HepG2 (cell line): ENCODE data around the gene NOXA1. TPM values are rescaled to one million over a fixed set of nuclear protein-coding genes. Genes with fewer than 3 reads are reported as not detected.

ENCODE experiments used
- BORCS8-MEF2B ChIP-seq: sonication (generic); formaldehyde crosslinking; IDR thresholded peaks from 2 replicates; pipeline ENCODE4 v1.8.0; 2022; ENCODE audit warnings: mild to moderate bottlenecking, missing genetic modification reagents
- FOXJ3 ChIP-seq: sonication (generic); formaldehyde crosslinking; IDR thresholded peaks from 2 replicates; pipeline ENCODE4 v1.4.0; 2020; ENCODE audit warnings: missing genetic modification reagents, mild to moderate bottlenecking, borderline replicate concordance
- MAFK ChIP-seq, 2 experiments: IDR thresholded peaks in 1 of 2; conservative IDR thresholded peaks in 1 of 2; 2 replicates each; pipeline ENCODE4 v1.6.1; 2011; ENCODE audit warnings: improper control_type of control experiment in 2 of 2, low read length in 2 of 2
- MED1 ChIP-seq: sonication (generic); formaldehyde crosslinking; IDR thresholded peaks from 2 replicates; pipeline ENCODE4 v1.4.0; 2020; ENCODE audit warnings: missing genetic modification reagents
- NCOA5 ChIP-seq: sonication (generic); formaldehyde crosslinking; IDR thresholded peaks from 2 replicates; pipeline ENCODE4 v1.4.0; 2020; ENCODE audit warnings: missing genetic modification reagents
- NR3C1 ChIP-seq: sonication (generic); formaldehyde crosslinking; IDR thresholded peaks from 2 replicates; pipeline ENCODE4 v1.4.0; 2020; ENCODE audit warnings: missing genetic modification reagents
- PHF8 ChIP-seq: sonication (generic); formaldehyde crosslinking; IDR thresholded peaks from 2 replicates; pipeline ENCODE4 v1.5.0; 2020; ENCODE audit warnings: missing genetic modification reagents
- RARG ChIP-seq: sonication (generic); formaldehyde crosslinking; IDR thresholded peaks from 2 replicates; pipeline ENCODE4 v1.4.0; 2020; ENCODE audit warnings: low read depth, mild to moderate bottlenecking, missing genetic modification reagents
- SRSF4 ChIP-seq: fragments of 200-400 bp; formaldehyde crosslinking; IDR thresholded peaks from one replicate; pipeline ENCODE4 v1.6.1; 2018; ENCODE audit warnings: mild to moderate bottlenecking, low read depth, low read length, moderate library complexity; ENCODE audit not compliant: poor library complexity, severe bottlenecking
- SYNCRIP ChIP-seq: fragments of 200-400 bp; formaldehyde crosslinking; IDR thresholded peaks from 2 replicates; pipeline ENCODE4 v1.6.1; 2018; ENCODE audit warnings: mild to moderate bottlenecking, low read depth, low read length; ENCODE audit not compliant: insufficient read depth
- TBP ChIP-seq: sonication (generic); formaldehyde crosslinking; IDR thresholded peaks from 2 replicates; pipeline ENCODE4 v1.5.0; 2020; ENCODE audit warnings: missing genetic modification reagents
- ZFY ChIP-seq: sonication (generic); formaldehyde crosslinking; IDR thresholded peaks from 2 replicates; pipeline ENCODE4 v1.4.0; 2020; ENCODE audit warnings: missing genetic modification reagents
- ZNF619 ChIP-seq: sonication (generic); formaldehyde crosslinking; IDR thresholded peaks from 2 replicates; pipeline ENCODE4 v1.4.0; 2020; ENCODE audit warnings: mild to moderate bottlenecking, missing genetic modification reagents
- ZNF850 ChIP-seq: sonication (generic); formaldehyde crosslinking; conservative IDR thresholded peaks from 2 replicates; pipeline ENCODE4 v1.9.0; 2021; ENCODE audit warnings: mild to moderate bottlenecking, missing genetic modification reagents
- polyA plus RNA-seq, 8 experiments: library from polyadenylated mRNA; depleted of rRNA in 3 of 8; stranded (reverse) in 7 of 8; unstranded in 1 of 8; fragments of >200 nt; fragmentation: Illumina TruSeq in 4 of 8; extraction: Trizol in 4 of 8; gene quantifications; 2 replicates each; pipeline versions ENCODE4 v1.2.1 to v1.2.3, GENCODE V29; 2011 to 2016; ENCODE audit warnings: low read depth in 4 of 8, missing spikeins in 1 of 8, mixed read lengths in 1 of 8; ENCODE audit not compliant: insufficient read depth in 1 of 8
- total RNA-seq, 5 experiments: library from RNA; depleted of rRNA; stranded (reverse); fragments of >200 nt; fragmentation: Illumina TruSeq; extraction: Trizol; gene quantifications; 2 replicates each; pipeline ENCODE4 v1.2.3, GENCODE V29; 2016; ENCODE audit warnings: low read depth in 1 of 5
- TF ChIP-seq, protein P1 (sequence below): sonication (generic); formaldehyde crosslinking; IDR thresholded peaks from one replicate; pipeline ENCODE4 v1.5.1; 2020; ENCODE audit warnings: mild to moderate bottlenecking, missing genetic modification reagents; ENCODE audit errors: not compliant biosample characterization
- TF ChIP-seq, protein P2 (sequence below): sonication (generic); formaldehyde crosslinking; IDR thresholded peaks from 2 replicates; pipeline ENCODE4 v1.4.0; 2020; ENCODE audit warnings: missing genetic modification reagents
- TF ChIP-seq, protein P3 (sequence below): sonication (generic); formaldehyde crosslinking; IDR thresholded peaks from 2 replicates; pipeline ENCODE4 v1.4.0; 2020; ENCODE audit warnings: missing genetic modification reagents, borderline replicate concordance
- TF ChIP-seq, protein P4 (sequence below): IDR thresholded peaks from 2 replicates; pipeline ENCODE4 v1.6.1; 2016; ENCODE audit warnings: missing genetic modification reagents, missing compliant biosample characterization

NOXA1 gene
- total and polyA plus RNA-seq, 2 of the 13 experiments (the other 11 are each of a cell fraction or from before 2014, with no cell fraction given) = 0.78 to 1.2 TPM

DNA sequence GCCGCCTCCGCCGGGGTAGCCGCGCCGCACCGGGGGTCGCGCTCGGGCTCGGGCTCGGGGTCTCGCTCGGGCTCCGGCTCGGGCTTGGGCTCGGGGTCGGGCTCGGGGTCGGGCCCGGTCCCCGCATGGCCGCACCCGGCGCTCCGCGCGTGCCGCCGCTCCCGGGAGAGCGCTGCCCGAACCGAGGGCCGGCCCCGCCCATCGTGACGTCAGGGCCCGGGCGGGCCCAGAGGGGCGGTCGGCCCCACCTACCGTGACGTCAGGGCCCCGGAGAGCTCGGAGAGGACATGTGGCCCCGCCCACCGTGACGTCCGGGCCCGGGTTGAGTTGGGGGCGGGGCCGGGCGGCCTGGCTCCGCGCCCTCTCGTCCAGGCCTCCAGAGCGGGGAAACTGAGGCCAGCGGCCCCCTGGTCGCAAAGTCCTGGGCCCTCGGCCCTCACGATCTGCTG is 36.0 kb downstream of the NOXA1 start, which contains the start of gene NSMF (continued):
- TF ChIP-seq, protein P1, sequence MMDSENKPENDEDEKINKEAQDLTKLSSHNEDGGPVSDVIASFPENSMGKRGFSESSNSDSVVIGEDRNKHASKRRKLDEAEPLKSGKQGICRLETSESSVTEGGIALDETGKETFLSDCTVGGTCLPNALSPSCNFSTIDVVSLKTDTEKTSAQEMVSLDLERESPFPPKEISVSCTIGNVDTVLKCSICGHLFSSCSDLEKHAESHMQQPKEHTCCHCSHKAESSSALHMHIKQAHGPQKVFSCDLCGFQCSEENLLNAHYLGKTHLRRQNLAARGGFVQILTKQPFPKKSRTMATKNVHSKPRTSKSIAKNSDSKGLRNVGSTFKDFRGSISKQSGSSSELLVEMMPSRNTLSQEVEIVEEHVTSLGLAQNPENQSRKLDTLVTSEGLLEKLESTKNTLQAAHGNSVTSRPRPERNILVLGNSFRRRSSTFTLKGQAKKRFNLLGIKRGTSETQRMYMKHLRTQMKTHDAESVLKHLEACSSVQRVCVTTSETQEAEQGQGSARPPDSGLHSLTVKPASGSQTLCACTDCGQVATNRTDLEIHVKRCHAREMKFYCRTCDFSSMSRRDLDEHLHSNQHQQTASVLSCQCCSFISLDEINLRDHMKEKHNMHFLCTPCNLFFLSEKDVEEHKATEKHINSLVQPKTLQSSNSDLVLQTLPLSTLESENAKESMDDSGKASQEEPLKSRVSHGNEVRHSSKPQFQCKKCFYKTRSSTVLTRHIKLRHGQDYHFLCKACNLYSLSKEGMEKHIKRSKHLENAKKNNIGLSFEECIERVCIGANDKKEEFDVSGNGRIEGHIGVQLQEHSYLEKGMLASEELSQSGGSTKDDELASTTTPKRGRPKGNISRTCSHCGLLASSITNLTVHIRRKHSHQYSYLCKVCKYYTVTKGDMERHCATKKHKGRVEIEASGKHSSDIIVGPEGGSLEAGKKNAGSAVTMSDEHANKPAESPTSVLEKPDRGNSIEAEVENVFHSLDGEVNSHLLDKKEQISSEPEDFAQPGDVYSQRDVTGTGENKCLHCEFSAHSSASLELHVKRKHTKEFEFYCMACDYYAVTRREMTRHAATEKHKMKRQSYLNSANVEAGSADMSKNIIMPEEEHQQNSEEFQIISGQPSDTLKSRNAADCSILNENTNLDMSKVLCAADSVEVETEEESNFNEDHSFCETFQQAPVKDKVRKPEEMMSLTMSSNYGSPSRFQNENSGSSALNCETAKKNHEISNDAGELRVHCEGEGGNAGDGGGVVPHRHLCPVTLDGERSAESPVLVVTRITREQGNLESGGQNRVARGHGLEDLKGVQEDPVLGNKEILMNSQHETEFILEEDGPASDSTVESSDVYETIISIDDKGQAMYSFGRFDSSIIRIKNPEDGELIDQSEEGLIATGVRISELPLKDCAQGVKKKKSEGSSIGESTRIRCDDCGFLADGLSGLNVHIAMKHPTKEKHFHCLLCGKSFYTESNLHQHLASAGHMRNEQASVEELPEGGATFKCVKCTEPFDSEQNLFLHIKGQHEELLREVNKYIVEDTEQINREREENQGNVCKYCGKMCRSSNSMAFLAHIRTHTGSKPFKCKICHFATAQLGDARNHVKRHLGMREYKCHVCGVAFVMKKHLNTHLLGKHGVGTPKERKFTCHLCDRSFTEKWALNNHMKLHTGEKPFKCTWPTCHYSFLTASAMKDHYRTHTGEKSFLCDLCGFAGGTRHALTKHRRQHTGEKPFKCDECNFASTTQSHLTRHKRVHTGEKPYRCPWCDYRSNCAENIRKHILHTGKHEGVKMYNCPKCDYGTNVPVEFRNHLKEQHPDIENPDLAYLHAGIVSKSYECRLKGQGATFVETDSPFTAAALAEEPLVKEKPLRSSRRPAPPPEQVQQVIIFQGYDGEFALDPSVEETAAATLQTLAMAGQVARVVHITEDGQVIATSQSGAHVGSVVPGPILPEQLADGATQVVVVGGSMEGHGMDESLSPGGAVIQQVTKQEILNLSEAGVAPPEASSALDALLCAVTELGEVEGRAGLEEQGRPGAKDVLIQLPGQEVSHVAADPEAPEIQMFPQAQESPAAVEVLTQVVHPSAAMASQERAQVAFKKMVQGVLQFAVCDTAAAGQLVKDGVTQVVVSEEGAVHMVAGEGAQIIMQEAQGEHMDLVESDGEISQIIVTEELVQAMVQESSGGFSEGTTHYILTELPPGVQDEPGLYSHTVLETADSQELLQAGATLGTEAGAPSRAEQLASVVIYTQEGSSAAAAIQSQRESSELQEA (CRISPR knock-in tag) = peak; percentile 20
- TF ChIP-seq, protein P2, sequence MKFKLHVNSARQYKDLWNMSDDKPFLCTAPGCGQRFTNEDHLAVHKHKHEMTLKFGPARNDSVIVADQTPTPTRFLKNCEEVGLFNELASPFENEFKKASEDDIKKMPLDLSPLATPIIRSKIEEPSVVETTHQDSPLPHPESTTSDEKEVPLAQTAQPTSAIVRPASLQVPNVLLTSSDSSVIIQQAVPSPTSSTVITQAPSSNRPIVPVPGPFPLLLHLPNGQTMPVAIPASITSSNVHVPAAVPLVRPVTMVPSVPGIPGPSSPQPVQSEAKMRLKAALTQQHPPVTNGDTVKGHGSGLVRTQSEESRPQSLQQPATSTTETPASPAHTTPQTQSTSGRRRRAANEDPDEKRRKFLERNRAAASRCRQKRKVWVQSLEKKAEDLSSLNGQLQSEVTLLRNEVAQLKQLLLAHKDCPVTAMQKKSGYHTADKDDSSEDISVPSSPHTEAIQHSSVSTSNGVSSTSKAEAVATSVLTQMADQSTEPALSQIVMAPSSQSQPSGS (CRISPR knock-in tag) = peak; percentile 51; the same call in 1 of the 2 replicates
- TF ChIP-seq, protein P3, sequence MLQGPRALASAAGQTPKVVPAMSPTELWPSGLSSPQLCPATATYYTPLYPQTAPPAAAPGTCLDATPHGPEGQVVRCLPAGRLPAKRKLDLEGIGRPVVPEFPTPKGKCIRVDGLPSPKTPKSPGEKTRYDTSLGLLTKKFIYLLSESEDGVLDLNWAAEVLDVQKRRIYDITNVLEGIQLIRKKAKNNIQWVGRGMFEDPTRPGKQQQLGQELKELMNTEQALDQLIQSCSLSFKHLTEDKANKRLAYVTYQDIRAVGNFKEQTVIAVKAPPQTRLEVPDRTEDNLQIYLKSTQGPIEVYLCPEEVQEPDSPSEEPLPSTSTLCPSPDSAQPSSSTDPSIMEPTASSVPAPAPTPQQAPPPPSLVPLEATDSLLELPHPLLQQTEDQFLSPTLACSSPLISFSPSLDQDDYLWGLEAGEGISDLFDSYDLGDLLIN (CRISPR knock-in tag) = no peak
- TF ChIP-seq ZNF619 (CRISPR knock-in tag) (no peak), FOXJ3 (CRISPR knock-in tag) (no peak), BORCS8-MEF2B (CRISPR knock-in tag) (no peak), ZNF850 (no peak), NCOA5 (CRISPR knock-in tag) (no peak), MAFK (conservative IDR thresholded peaks at IDR 0.05 in 1 of 2, IDR thresholded peaks at IDR 0.05 in 1 of 2; ENCODE audit: low read length in 2 of 2) (no peak), SRSF4 (no peak), SYNCRIP (no peak), MED1 (peak; percentile 67), RARG (CRISPR knock-in tag) (no peak), PHF8 (no peak; the same call in 1 of the 2 replicates), NR3C1 (CRISPR knock-in tag) (no peak), TBP (CRISPR knock-in tag) (no peak), ZFY (CRISPR knock-in tag) (peak; percentile 63)
- TF ChIP-seq, protein P4, sequence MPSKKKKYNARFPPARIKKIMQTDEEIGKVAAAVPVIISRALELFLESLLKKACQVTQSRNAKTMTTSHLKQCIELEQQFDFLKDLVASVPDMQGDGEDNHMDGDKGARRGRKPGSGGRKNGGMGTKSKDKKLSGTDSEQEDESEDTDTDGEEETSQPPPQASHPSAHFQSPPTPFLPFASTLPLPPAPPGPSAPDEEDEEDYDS (CRISPR knock-in tag) = peak; percentile 97
